ENCODE measurements around the gene PELO.
"Not testable (repeated sequence)": the region's sequence is repeated elsewhere in the genome, so short reads cannot be mapped to it uniquely, and the experiment has no call there.

The PELO gene

DNA sequence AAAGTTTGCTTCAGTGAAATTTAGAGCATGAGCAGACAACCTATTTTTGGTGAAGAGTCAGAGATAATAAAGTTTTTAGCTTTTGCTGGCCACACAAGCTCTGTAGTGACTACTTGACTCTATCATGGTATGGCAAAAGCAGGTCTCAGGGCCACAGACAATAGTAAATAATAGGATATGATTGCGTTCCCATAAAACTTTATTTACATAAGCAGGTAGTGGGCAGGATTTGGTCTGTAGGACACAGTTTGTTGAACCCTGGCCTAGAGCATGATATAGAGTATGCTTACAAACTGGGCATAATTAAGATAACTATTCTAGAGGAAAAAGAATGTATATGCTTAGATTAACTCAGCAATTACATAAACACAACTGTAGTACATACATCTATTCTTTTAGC is 30.1 kb downstream of the PELO start:
- intact Hi-C loops (cut with DNase I), result no loop called here
- DNase-seq, result no peak

- intact Hi-C loops (cut with DNase I), result no loop called here
- DNase-seq, result no peak
These were observed 30.6 kb downstream of the PELO start for GRCh38 chr5:52818360-52818759.

DNA sequence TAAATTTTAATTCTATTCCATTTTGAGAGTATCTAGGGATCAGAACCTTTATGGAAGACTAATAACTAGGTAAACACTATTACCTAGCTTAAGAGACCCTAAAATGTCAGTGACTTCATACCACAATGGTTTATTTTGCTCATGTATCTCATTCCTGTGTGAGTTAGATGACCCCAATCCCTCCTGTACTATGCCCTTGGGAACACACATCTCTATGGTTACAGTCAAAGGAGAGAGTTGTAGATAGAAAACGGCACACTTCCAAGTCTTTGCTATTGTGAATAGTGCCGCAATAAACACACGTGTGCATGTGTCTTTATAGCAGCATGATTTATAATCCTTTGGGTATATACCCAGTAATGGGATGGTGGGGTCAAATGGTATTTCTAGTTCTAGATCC is 31.1 kb downstream of the PELO start:
- intact Hi-C loops (cut with DNase I); DNase-seq: not testable (repeated sequence)

DNA sequence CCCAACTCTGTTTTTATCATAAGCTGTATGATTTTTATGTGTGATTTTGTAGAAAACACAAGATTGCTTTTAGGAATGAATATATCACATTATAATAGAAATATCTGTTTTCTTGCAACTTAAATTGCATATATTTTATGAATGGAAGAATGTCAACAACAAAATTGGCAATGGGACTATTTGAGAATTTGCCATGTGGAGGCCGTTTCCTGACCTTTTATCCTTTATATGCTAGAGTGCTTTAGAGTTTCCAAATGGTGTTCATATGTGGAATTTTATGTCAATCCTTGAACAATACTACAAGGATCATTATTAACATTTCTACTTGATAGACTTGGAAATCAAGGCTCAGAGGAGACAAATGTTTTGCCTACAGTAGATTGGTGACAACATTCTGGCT is 34.2 kb downstream of the PELO start:
- intact Hi-C loops (cut with DNase I), result no loop called here
- no peak for DNase-seq

GRCh38 chr5:52822437-52822836 is 34.7 kb downstream of the PELO start:
- intact Hi-C loops (cut with DNase I), result no loop called here
- DNase-seq, result peak in 16 of 42 donors; percentile 8 to 52 (median 26)

GRCh38 chr5:52824827-52825226 is 37.1 kb downstream of the PELO start:
- DNase-seq, result no peak
- intact Hi-C loops (cut with DNase I), result no loop called here

GRCh38 chr5:52825826-52826225 is 38.1 kb downstream of the PELO start:
- intact Hi-C loops (cut with DNase I), result no loop called here
- DNase-seq, result no peak

DNA sequence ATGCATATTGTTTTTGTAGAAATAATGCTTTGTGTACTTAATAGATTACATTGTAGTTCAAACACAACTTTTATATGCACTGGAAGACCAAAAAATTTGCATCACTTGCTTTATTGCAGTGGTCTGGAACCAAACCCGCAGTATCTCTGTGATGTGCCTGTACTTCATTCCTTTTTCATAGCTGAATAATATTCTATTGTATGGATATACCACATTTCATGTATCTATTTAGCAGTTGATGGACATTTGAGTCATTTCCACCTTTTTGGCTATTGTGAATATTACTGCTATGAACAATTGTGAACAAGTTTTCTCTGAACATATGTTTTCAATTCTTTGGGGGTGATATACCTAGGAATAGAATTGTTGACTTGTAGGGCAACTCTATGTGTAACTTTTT is 40.1 kb downstream of the PELO start:
- DNase-seq, result no peak
- intact Hi-C loops (cut with DNase I), result no loop called here

GRCh38 chr5:52829664-52830063 is 41.9 kb downstream of the PELO start:
- intact Hi-C loops (cut with DNase I), result no loop called here
- no peak for DNase-seq

DNA sequence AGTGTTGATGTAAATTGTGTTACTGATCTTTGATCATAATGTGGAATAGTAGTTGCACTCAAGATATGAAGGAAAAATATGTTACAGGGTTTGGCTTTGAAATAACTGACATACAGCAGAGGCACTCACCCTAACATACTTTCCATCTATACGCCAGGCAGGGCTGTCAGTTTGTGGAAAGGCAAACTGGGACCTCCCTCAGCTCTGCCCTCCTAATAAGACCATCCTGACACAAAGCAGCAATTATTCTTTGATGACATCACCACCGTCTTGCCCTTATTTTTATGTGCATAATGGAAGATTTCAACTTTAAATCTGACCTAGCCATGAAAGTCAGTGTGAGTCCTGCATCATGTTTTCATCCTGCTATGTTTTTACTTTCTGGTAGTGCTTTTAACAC is 42.9 kb downstream of the PELO start:
- DNase-seq, result no peak
- intact Hi-C loops (cut with DNase I), result no loop called here

- no peak for DNase-seq
- intact Hi-C loops (cut with DNase I), result no loop called here
These were observed 44.2 kb downstream of the PELO start for GRCh38 chr5:52831786-52832511.

DNA sequence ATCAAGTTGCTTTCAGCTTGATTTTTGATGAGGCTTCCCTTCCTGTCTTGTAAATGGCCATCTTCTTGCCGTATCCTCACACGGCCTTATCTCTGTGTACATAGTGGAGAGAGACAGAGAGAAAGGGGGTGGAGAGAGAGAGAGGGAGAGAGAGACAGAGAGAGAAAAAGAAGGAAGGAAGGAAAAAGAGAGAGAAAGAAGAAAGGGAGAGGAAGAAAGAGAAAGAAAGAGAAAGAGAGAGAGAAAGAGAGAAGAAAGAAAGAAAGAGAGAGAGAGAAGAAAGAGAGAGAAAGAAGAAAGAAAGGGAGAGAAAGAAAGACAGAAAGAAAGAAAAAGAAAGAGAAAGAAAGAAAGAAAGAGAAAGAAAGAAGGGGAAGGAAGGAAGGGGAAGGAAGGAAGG is 46.6 kb downstream of the PELO start:
- intact Hi-C loops (cut with DNase I), result no loop called here
- no peak for DNase-seq

GRCh38 chr5:52837068-52837467 is 49.4 kb downstream of the PELO start:
- peak in 38 of 42 donors; percentile 12 to 70 (median 37) for DNase-seq
- intact Hi-C loops (cut with DNase I), result no loop called here
